Inflammatory macrophage treated with lipopolysaccharide for 1 hour (primary cell): Measurements from ENCODE around the gene PI16.

Experiments used
- DNase-seq, 2 donors: peaks; one replicate each; pipeline ENCODE4 v3.0.0-alpha.2; 2020 to 2022

The PI16 gene

GRCh38 chr6:36958775-36959554 lies 4.4 kb downstream of the PI16 start:
- DNase-seq, result no peak

- no peak for DNase-seq
These were observed 5.2 kb downstream of the PI16 start for GRCh38 chr6:36959555-36960250.

GRCh38 chr6:36961441-36962435 lies 7.2 kb downstream of the PI16 start:
- no peak for DNase-seq

GRCh38 chr6:36962874-36963273 lies 8.3 kb downstream of the PI16 start:
- DNase-seq, result peak; percentile 92 to 99

- no peak for DNase-seq
These were observed 9.1 kb downstream of the PI16 start for GRCh38 chr6:36963451-36964290.

- DNase-seq, result no peak
These were observed 9.8 kb downstream of the PI16 start for GRCh38 chr6:36964349-36964748.

GRCh38 chr6:36964908-36965307 lies 10.4 kb downstream of the PI16 start:
- DNase-seq, result no peak

- no peak for DNase-seq
These were observed 12.8 kb downstream of the PI16 start for GRCh38 chr6:36967301-36967700.

GRCh38 chr6:36967757-36968156 lies 13.2 kb downstream of the PI16 start:
- DNase-seq, result no peak

GRCh38 chr6:36968266-36968977 lies 13.9 kb downstream of the PI16 start:
- no peak for DNase-seq

- no peak for DNase-seq
These were observed 14.7 kb downstream of the PI16 start for GRCh38 chr6:36969240-36969691.

- DNase-seq, result no peak
These were observed 15.7 kb downstream of the PI16 start for GRCh38 chr6:36969988-36970891.

GRCh38 chr6:36970892-36971842 lies 16.6 kb downstream of the PI16 start:
- DNase-seq, result no peak

- DNase-seq, result no peak
These were observed 17.6 kb downstream of the PI16 start for GRCh38 chr6:36971921-36972673.

- DNase-seq, result no peak
These were observed 18.7 kb downstream of the PI16 start for GRCh38 chr6:36973190-36973589.

- no peak for DNase-seq
These were observed 19.1 kb downstream of the PI16 start for GRCh38 chr6:36973647-36974046.

- no peak for DNase-seq
These were observed 20.9 kb downstream of the PI16 start for GRCh38 chr6:36975231-36976006.

GRCh38 chr6:36976007-36976264 lies 21.4 kb downstream of the PI16 start:
- no peak for DNase-seq
